NCI-H345 treated with DMSO at 0.1 percent for 48 hours (cell line): Measurements from ENCODE around the gene GNAS-AS1.
A peak's percentile ranks its signal among the peaks of the same experiment; 100 is the strongest.

ENCODE experiments used
- DNase-seq: peaks from one replicate; lab custom pipeline; 2025; ENCODE audit not compliant: unreplicated experiment; lab: John Stamatoyannopoulos, UW

The GNAS-AS1 gene

DNA sequence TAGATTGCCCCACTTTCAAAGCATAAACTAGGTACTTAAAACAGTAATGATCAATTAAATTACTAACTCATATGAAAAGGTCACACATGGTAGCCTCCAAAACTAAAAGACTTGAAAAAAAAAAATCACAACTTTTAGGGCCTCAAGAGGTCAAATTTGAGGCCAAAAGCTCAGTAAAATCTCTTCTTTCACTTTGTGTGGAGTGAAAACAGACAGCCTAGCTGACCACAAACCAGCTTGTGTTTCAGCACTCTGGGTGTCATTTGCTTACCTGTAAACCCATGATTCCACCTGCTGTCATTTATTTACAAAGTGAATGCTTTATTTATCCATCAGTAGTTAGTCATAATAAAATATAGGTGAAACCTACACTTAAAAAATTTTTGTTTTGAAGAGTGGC is 35.8 kb upstream of the GNAS-AS1 start:
- DNase-seq, result no peak

DNA sequence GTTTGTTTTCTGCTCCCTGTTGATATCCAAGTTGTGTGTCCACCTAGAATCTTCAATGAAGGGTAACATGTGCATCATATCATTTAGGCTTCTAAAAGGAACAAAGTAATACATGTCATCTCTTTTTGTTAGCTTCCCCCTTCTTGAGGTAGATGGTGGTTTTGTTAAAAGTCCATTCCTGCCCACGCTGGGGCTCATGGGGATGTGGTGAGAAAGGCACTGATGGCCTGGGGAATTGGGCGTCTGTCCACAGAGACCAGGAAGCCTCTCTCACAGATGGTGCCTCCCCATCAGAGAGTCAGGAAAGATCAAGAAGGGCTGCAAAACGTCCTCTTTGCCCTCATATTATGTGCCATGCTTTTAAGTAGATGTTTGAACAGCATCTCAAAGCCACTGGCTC is 34.3 kb upstream of the GNAS-AS1 start:
- DNase-seq, result no peak

GRCh38 chr20:58883241-58883691 is 32.6 kb upstream of the GNAS-AS1 start:
- DNase-seq, result no peak

- DNase-seq, result no peak
Measured at GRCh38 chr20:58882704-58883089, 32.0 kb upstream of the GNAS-AS1 start.

DNA sequence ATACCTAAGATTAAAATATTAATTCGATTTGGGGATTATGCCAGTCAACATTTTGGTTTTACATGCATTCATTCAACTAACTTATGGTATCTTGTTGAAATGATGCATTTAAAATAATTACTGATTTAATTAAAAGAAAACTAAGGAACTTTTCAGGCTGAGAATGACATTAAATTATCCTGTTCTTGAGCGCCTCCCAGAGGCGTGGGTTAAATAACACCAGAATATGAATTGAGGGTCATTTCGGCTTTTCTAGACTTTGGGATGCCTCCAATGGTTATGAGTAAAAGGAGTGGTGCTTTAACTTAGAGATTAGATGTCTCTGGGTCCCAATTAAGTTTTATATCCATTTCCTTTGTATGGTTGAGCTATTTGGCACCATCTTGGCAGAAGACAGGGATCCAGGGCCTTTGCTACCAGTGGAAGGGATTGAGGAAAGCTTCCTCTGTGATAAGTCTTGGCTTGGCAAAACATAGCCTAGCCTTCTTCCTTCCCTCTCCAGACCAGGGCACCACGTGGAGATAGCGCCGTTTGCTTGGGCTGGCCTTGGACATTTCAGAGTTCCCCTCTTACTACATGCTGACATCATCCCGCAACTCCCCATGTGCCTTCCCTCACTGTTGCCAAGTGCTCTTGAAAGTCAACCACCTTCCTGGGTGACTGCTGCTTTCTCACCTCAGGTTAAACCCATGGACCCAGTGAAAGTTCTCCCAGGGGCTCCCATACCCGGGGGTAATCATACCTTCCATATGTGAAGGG is 30.5 kb upstream of the GNAS-AS1 start:
- DNase-seq, result no peak

DNA sequence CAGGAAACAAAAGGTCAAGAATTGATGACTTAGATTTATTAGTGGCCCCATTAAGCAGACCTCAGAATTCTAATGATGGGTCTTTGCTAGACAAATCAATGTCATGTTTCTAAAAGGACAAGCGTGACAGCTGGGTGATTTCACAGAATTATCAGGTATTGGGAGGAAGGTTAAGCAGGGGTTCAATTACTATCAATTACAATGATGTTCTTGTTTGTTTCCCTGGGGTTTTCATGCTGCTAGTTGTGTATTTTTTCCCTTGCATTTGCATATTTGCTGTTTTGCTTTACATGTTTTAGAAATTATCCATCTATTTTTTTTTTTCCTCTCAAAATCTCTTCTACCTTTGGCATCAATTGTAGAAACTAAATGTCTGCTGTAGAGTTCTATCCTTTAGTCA is 29.7 kb upstream of the GNAS-AS1 start:
- no peak for DNase-seq

DNA sequence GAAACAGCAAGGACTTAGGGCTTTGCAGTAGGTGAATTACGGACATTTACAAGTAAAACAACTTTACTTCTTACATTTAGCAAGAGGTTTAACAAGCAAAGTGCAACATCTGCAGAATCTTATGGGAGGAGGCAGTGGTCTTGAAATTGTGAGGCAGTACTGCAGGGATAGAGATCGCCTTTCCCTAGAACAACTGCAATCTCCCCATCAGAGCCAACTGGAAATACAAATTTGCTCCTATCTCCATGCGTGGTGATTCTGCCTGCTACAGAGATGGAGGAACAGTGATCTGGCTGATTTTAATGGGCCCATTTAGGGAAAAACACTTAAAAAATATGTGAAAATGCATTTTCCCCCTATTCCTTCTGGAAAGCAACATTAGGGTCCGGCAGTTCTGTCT is 27.7 kb upstream of the GNAS-AS1 start:
- DNase-seq, result no peak

GRCh38 chr20:58877976-58878360 is 27.3 kb upstream of the GNAS-AS1 start:
- no peak for DNase-seq

- DNase-seq, result no peak
Measured at GRCh38 chr20:58877050-58877975, 26.6 kb upstream of the GNAS-AS1 start.

GRCh38 chr20:58876437-58876836 is 25.7 kb upstream of the GNAS-AS1 start:
- no peak for DNase-seq

- no peak for DNase-seq
Measured at GRCh38 chr20:58875541-58876134, 24.9 kb upstream of the GNAS-AS1 start.

GRCh38 chr20:58875111-58875510 is 24.4 kb upstream of the GNAS-AS1 start:
- no peak for DNase-seq

DNA sequence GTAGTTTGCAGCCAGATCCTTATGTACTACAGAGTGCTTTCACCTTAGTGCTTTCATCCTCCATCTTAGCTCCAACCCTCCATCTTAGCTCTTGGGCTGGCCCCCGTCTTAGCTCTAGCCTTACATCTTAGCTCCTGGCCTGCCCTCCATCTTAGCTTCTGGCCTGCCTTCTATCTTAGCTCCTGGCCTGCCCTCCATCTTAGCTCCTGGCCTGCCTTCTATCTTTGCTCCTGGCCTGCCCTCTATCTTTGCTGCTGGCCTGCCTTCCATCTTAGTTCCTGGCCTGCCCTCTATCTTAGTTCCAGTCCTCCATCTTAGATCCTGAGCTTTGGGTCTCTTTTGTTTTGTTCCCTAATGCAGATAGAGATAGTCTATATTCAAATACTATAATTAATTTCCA is 23.8 kb upstream of the GNAS-AS1 start:
- DNase-seq, result no peak

DNA sequence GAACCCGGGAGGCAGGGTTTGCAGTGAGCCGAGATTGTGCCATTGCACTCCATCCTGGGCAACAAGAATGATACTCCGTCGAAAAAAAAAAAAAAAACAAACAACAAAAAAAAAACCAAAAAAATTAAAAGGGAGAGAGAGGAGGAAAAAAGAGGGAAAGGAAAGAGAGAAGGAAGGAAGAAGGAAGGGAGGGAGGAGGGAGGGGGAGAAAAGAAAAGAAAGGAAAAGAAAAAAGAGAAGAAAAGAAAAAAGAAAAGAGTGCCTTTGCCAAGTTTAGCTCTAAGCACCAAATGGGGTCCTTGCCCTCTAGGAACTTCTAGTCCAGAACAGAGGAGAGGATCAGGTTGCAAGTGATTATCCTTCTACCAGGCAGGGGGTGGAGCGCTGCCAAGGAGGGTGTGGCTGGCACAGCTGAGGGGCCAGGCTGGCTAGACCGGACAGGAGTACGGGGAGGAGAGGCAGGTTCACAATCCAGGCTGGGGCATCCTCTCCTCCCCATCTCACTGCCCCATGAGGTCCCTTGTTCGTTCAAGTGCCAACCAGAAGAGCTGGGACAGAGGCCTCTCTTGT is 20.9 kb upstream of the GNAS-AS1 start:
- DNase-seq, result no peak

DNA sequence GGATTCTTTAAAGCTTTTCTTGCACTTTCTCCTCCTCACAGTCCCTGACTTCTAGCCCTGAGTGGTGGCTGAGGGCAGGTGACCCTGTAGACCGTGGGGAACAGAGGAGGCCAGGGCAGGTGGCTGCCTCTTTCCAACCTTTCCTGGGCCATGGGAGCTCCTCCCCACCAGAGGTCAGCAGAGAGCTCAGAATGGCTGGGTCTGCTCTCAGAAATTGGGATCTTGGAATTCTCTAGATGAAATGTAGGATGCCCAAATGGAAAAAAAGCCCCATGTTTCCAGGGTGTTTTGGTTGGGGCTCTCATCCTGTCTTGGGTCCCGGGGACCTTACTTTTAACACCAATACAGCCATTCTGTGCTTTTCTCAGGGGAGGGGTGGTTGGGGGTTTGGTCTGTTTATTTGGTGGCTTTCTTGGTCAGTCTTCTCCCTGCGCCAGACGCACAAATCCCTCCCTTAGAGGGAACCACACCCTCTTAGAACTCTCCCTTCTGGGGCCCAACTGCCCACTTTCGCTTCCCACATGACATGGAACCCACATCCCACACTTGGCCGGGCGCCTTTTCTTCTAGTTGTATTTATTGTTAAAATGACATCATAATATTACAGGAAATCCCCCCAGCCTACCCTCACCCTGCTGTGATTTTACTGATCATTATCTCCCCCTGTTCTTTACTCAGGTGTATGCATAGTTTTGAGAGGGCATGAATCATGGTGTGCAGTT is 19.8 kb upstream of the GNAS-AS1 start:
- peak; percentile 40 for DNase-seq

DNA sequence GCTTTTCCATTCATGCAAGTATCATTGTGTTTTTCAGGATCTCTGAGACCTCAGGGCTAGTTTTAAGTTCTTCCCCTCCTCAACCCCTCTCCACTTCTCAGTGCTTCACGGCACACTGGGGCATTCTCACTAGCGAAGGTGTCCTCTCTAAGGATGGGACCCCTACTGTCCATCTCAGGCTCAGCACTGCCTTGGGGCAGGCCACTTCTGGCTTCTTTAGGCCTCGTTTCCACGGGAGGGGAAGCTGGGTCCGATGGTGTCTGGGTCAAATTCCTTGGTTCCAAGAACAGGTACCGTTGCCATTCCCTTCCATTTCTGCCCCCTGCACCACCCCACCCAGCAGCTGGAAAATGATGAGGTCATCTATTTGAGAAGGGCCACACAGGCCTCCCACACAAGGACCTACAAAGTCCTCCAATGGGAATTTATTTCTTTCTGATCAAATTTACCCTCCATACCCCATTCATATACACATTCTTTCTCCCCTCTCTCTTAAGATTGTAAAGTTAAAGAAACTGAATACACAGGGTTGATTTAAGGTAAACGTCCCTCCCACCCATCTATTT is 19.0 kb upstream of the GNAS-AS1 start:
- no peak for DNase-seq

DNA sequence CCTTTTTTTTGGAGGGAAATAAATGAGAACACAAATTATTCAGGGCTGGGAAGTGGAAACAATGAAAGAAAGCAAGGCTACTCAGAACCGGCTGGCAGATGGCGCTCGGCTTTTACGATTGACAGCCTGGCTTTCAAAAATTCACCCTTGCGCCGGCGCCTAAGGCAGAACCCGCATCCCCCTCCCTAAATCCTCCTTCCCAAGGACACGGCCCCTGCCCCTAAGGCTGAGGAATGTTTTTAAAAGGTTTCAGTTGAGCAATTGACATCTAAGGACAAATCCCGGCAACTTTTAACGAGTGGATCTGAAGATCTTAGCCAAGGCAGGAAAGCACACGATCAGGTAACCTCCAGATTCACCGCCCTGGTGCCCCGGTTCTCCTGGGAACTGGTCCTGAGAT is 18.1 kb upstream of the GNAS-AS1 start:
- DNase-seq, result no peak

GRCh38 chr20:58867211-58867610 is 16.5 kb upstream of the GNAS-AS1 start:
- DNase-seq, result no peak

DNA sequence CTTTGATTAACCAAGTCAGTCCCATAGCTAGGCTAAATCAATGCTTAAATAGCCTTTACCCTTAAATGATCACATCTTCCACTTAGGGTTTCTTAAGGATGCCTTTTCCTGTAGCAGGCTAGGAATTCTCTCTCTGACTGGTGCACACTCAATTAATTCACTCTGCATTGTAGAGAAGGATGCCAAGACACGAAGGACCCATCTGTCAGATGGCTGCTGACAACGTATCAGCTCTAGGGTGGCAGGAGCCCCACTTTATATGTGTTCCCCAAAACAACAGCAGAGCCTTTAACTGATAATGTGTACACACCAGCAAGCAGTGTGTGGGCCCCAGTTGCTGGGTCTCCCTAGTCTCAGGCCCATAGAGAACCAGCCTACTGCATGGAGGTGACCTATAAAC is 15.1 kb upstream of the GNAS-AS1 start:
- DNase-seq, result no peak

- no peak for DNase-seq
Measured at GRCh38 chr20:58864346-58864745, 13.6 kb upstream of the GNAS-AS1 start.
